ENCODE results near the gene RAPGEF1.

Gene RAPGEF1

GRCh38 chr9:131546336-131547084 is 193.4 kb downstream of the RAPGEF1 start:
- peak; percentile 74 for DNase-seq

- DNase-seq = peak; percentile 34
Observed at GRCh38 chr9:131545786-131546335, 194.0 kb downstream of the RAPGEF1 start.

GRCh38 chr9:131545003-131545785 is 194.7 kb downstream of the RAPGEF1 start, which contains the start of gene PRRT1B:
PRRT1B (plus strand) TSS chr9:131545523; CDS start chr9:131545616, 93 bp downstream.
- peak; percentile 92 for DNase-seq

- no peak for DNase-seq
Observed at GRCh38 chr9:131543141-131543540, 196.7 kb downstream of the RAPGEF1 start.

- DNase-seq = no peak
Observed at GRCh38 chr9:131539223-131539923, 200.5 kb downstream of the RAPGEF1 start.

GRCh38 chr9:131537946-131538345 is 201.9 kb downstream of the RAPGEF1 start:
- no peak for DNase-seq

GRCh38 chr9:131534721-131535237 is 205.1 kb downstream of the RAPGEF1 start:
- DNase-seq = peak; percentile 17

- peak; percentile 96 for DNase-seq
Observed at GRCh38 chr9:131530920-131531832, 208.7 kb downstream of the RAPGEF1 start, which contains the start of gene UCK1. UCK1 (minus strand) TSS chr9:131531263; CDS start chr9:131531174, 89 bp downstream.

- DNase-seq = peak; percentile 68
Observed at GRCh38 chr9:131530546-131530919, 209.3 kb downstream of the RAPGEF1 start.

GRCh38 chr9:131529597-131530545 is 210.0 kb downstream of the RAPGEF1 start:
- no peak for DNase-seq

GRCh38 chr9:131528886-131529505 is 210.9 kb downstream of the RAPGEF1 start:
- no peak for DNase-seq

GRCh38 chr9:131528186-131528585 is 211.7 kb downstream of the RAPGEF1 start:
- no peak for DNase-seq
